Activated effector memory CD4-positive, alpha-beta T cell treated with Interleukin-2 at 50 U/mL for 16 hours (primary cell): Measurements from ENCODE around the gene RBP3.

Source experiments
- DNase-seq: peaks from one replicate; pipeline ENCODE4 v3.0.0-alpha.2; 2020

The RBP3 gene

DNA sequence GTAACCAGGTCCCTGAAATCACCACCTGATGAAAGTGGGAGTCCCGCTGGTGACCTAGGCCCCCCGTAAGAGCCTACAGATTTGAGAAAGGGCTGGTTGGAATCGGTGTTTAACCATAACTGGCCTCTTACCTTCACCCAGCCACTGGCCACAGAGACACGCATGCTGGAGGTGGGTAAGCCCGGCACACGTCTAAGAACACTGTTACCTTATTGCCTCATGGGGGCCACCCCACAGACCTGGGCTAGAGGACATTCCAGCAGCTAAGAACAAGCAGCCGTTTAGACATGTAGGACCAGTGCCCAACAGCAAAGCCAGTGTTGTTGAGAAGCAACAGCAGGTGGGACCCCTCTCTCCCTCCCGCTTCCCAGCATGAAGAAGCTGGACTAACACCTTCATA is 28.4 kb upstream of the RBP3 start:
- no peak for DNase-seq

DNA sequence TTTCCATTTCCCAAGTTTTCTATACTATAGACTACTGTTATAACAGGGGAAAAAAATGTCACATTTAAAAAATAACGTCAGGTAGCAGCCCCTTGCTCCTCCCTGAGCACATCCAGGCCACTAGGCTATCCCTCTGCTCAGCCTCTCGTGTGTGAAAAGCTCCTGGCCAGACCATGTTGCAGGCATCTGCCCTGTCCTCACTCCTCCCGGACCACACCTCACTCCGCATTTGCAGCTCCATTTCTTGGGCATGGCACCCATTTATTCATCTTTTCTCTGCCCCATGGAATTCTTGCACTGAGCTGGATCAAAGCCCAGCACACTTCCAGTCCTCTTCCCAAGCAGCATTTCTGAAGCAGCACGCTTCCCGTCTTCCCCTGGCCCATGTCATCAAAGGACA is 27.4 kb upstream of the RBP3 start:
- no peak for DNase-seq

- no peak for DNase-seq
These were observed 26.5 kb upstream of the RBP3 start for GRCh38 chr10:47321521-47322195.

GRCh38 chr10:47322300-47323061 is 25.7 kb upstream of the RBP3 start, which contains the start of gene GDF2:
TSS of gene GDF2 (plus strand) at chr10:47322454. CDS start at chr10:47322669, 215 bp downstream.
- DNase-seq = no peak

DNA sequence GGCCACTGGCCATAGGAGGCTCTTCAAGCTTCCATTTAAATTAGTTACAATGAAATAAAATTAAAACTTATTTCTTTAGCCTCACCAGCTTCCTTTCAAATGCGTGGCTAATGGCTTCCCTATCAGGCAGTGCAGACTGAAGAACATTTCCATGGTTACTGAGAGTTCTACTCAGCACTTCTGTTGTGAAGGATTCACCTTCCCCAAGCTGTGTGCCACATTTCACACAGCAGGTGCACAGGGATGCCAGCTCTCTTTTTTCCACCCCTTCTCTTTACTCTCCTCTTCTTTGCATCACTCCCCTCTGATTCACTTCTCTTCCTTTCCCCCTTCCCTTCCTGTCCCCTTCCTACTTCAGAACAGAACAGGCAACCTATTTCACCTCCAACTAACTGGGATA is 25.1 kb upstream of the RBP3 start:
- DNase-seq = no peak

GRCh38 chr10:47323636-47324296 is 24.4 kb upstream of the RBP3 start:
- no peak for DNase-seq

DNA sequence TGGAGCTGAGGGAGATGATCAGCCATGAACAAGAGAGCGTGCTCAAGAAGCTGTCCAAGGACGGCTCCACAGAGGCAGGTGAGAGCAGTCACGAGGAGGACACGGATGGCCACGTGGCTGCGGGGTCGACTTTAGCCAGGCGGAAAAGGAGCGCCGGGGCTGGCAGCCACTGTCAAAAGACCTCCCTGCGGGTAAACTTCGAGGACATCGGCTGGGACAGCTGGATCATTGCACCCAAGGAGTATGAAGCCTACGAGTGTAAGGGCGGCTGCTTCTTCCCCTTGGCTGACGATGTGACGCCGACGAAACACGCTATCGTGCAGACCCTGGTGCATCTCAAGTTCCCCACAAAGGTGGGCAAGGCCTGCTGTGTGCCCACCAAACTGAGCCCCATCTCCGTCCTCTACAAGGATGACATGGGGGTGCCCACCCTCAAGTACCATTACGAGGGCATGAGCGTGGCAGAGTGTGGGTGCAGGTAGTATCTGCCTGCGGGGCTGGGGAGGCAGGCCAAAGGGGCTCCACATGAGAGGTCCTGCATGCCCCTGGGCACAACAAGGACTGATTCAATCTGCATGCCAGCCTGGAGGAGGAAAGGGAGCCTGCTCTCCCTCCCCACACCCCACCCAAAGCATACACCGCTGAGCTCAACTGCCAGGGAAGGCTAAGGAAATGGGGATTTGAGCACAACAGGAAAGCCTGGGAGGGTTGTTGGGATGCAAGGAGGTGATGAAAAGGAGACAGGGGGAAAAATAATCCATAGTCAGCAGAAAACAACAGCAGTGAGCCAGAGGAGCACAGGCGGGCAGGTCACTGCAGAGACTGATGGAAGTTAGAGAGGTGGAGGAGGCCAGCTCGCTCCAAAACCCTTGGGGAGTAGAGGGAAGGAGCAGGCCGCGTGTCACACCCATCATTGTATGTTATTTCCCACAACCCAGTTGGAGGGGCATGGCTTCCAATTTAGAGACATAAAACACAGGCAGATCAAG is 22.6 kb upstream of the RBP3 start:
- DNase-seq = no peak

- DNase-seq = no peak
These were observed 21.7 kb upstream of the RBP3 start for GRCh38 chr10:47326306-47326926.

DNA sequence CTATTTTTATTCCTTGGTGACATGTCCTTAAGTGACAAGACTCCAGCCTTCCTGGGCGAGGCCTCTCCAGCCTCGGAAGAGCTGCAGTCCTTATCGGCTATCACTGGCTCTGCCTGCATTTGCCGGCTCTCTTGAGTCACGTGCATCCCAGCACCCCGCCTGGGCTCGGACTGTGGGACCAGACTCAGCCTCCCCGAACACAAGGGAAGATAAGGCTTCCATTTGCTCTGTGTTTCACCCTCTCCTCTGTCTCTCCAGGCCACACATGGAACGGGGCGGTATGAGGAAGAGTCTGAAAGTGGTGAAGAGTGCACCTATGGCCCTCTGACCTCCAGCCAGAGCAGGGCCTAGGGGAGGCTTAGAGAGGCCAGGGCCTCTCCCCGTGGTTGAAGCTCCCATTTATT is 21.2 kb upstream of the RBP3 start:
- no peak for DNase-seq

DNA sequence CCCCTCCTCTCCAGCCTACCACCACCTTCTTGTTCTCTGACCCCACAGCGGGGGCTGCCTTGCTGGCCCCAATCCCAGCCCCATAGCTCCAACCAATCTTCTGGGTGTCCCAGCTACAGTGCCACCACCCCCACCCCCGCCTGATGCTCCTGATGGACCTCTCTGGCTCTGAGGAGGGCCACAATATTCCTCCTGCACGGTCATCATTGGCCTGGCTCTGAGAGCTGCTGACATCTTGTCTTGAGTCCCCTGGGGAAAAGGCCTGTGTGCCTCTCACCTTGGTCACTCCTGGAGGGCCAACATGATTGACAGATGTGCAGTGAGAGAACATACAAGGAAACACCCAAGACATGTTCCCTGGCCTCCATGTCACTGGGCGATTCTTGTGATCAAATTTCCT is 18.3 kb upstream of the RBP3 start:
- DNase-seq = no peak

DNA sequence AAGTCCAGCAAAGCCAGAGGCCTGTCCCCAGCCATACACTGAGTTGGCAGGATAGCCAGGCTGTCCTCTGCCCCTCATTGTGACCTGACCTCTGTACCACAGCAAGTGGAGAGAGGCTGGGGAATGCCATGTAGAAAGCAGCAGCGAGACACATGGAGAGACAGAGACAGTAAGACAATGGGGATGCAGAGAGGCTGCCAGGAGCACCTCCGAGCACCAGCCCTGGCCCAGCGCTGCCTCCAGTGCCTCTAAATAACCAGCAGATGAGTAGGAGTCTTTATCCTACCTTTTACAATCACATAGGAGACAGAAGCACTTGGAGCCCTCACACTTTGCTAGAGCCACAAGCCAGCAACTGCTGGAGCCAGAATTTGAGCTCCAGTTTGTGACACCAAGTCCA is 17.8 kb upstream of the RBP3 start:
- no peak for DNase-seq

DNA sequence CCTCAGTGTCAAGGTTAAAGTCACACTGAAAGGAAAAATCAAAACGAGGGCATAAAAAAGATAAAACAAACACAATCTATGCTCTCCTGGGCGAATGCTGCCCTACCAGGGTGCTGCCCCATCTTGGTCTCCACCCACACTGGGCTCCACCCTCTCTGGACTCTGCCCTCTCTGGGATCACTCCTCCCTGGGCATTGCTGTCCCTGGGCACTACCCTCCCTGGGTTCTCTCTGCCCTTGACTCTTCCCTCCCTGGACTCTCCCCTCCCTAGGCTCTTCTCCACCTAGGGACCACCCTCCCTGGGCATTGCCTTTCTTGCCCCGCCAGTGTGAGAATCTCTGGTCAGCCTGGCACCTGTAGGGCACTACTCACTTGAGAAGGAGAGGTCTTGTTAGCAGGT is 17.4 kb upstream of the RBP3 start:
- no peak for DNase-seq

GRCh38 chr10:47331491-47331890 is 16.7 kb upstream of the RBP3 start:
- DNase-seq = no peak

DNA sequence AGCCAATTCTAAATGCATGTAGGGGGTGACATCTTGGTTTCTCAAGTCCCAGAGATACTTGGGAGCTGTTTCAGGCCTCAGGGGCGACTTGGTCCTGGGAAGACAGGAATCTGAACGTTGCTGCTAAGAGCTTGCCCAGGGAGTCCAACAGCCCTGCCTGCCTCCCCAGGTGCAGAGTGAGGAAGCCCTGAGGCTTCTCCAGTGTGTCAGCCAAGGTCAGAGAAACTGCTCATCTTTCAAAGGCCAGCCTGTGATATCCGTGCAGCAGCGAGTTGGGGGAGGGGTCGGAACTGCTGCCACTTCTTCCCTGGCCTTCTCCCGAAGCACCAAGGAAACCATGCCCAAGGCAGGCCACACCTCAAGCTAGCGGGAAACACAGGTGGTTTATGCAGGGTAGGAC is 16.2 kb upstream of the RBP3 start:
- DNase-seq = no peak

- no peak for DNase-seq
These were observed 15.8 kb upstream of the RBP3 start for GRCh38 chr10:47332371-47332770.

GRCh38 chr10:47332946-47333345 is 15.2 kb upstream of the RBP3 start:
- no peak for DNase-seq

GRCh38 chr10:47333532-47333931 is 14.6 kb upstream of the RBP3 start:
- no peak for DNase-seq

GRCh38 chr10:47334466-47335295 is 13.5 kb upstream of the RBP3 start:
- no peak for DNase-seq

GRCh38 chr10:47335906-47336305 is 12.3 kb upstream of the RBP3 start:
- no peak for DNase-seq

DNA sequence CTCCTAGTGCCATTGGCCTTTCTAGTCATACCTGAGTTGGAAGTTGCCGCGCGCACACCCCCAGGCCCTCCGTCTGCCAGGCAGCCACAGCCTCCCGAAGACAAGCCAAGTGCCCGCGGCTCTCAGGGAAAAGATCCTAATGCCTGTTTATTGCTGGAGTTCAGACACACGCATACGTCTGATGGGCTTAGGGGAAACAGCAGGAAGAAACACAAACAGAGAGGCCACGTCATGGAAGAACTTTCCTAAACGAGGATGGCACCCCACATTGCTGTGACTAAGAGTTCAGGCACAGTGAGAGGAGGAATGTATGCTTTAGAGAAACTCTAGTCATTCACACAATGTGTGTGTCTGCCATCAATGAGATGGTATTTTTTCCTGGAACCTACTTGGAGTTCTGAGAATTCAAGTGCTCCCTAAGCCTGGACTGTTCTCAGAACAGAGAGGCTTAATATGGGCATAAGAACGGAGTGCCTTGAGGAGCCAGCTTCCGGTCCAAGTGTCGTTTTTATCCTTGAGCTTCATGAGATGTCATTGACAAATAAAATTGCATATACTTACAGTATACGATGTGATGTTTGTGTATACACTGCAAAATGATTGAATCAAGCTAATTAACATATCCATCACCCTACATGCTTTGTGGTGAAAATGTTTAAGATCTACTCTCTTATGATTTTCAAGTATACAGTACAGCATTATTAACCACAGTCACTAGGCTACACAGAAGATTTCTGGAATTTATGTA is 11.6 kb upstream of the RBP3 start:
- DNase-seq = no peak

DNA sequence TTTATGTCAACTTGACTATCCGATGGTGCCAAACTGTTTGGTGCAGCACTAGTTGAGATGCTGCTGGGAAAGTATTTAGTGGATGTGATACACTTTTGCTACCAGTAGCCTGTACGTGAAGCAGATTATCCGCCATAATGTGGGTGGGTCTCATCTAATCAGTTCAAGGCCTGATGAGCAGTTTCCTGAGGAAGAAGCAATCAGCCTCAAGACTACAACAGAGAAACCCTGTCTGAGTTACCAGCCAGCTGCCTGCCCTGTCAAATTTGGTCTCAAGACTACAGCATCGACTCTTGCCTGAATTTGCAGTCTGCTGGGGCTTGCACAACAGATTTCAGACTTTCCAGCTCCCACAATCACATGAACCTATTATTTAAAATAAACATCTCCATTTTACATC is 10.9 kb upstream of the RBP3 start:
- DNase-seq = no peak
